ENCODE data around the gene TMEM150B.

TMEM150B gene

GRCh38 chr19:55325172-55325571 lies at the start of gene TMEM150B:
TSS of gene TMEM150B (minus strand) at chr19:55325341. CDS start at chr19:55321036, 4,305 bp downstream.
- DNase-seq (ENCODE audit: low read depth), result no peak

GRCh38 chr19:55373993-55374757 lies 49.0 kb upstream of the TMEM150B start:
- DNase-seq (ENCODE audit: low read depth), result no peak

- DNase-seq (ENCODE audit: low read depth), result no peak
Measured at GRCh38 chr19:55373306-55373992, 48.3 kb upstream of the TMEM150B start.

- DNase-seq (ENCODE audit: low read depth), result no peak
Measured at GRCh38 chr19:55372316-55373081, 47.4 kb upstream of the TMEM150B start.

GRCh38 chr19:55370305-55370988 lies 45.3 kb upstream of the TMEM150B start, which contains the start of gene IL11:
TSS of gene IL11 (minus strand) at chr19:55370463. CDS start at chr19:55370310, 153 bp downstream.
- no peak for DNase-seq (ENCODE audit: low read depth)

GRCh38 chr19:55369653-55370304 lies 44.6 kb upstream of the TMEM150B start:
- peak; percentile 37 for DNase-seq (ENCODE audit: low read depth)

- no peak for DNase-seq (ENCODE audit: low read depth)
Measured at GRCh38 chr19:55368701-55369563, 43.8 kb upstream of the TMEM150B start.

- DNase-seq (ENCODE audit: low read depth), result no peak
Measured at GRCh38 chr19:55368106-55368505, 43.0 kb upstream of the TMEM150B start.

GRCh38 chr19:55366790-55367189 lies 41.6 kb upstream of the TMEM150B start:
- DNase-seq (ENCODE audit: low read depth), result no peak

- no peak for DNase-seq (ENCODE audit: low read depth)
Measured at GRCh38 chr19:55365964-55366363, 40.8 kb upstream of the TMEM150B start.

- DNase-seq (ENCODE audit: low read depth), result no peak
Measured at GRCh38 chr19:55365245-55365644, 40.1 kb upstream of the TMEM150B start.

GRCh38 chr19:55362990-55363716 lies 38.0 kb upstream of the TMEM150B start, which contains the start of gene GARIN5B:
TSS of gene GARIN5B (minus strand) at chr19:55363260. CDS start at chr19:55363066, 194 bp downstream.
- no peak for DNase-seq (ENCODE audit: low read depth)

GRCh38 chr19:55362174-55362989 lies 37.2 kb upstream of the TMEM150B start:
- DNase-seq (ENCODE audit: low read depth), result no peak

- no peak for DNase-seq (ENCODE audit: low read depth)
Measured at GRCh38 chr19:55360902-55361301, 35.8 kb upstream of the TMEM150B start.

GRCh38 chr19:55358943-55359908 lies 34.1 kb upstream of the TMEM150B start:
- no peak for DNase-seq (ENCODE audit: low read depth)

GRCh38 chr19:55358493-55358892 lies 33.4 kb upstream of the TMEM150B start:
- DNase-seq (ENCODE audit: low read depth), result no peak

- no peak for DNase-seq (ENCODE audit: low read depth)
Measured at GRCh38 chr19:55355213-55355821, 30.2 kb upstream of the TMEM150B start.
